IMR-90 (cell line): ENCODE data around the gene DOLPP1. TPM values are rescaled to one million over a fixed set of nuclear protein-coding genes. Genes with fewer than 3 reads are reported as not detected.

Source experiments
- ATAC-seq: fragments of 200-7000 bp; cut with Tn5 transposase; 2 replicates; pipeline ENCODE4 v1.9.1; 2020; ENCODE audit warnings: low read depth, mild to moderate bottlenecking, moderate library complexity
- BruUV-seq: library from RNA; stranded (reverse); fragments of 400-500 nt; replicated peaks from 2 replicates; lab custom pipeline; 2021; lab: Mats Ljungman, UMichigan
- CTCF ChIA-PET: fragments of 300-600 bp; formaldehyde crosslinking; extraction: SDS; loops from one replicate; lab custom pipeline; 2021; ENCODE audit warnings: antibody characterized with exemption; lab: Yijun Ruan, JAX
- POLR2A ChIA-PET: fragments of 300-600 bp; sonication (Branson Sonifier 250); formaldehyde crosslinking; loops from one replicate; lab custom pipeline; 2022; ENCODE audit warnings: antibody characterized with exemption; ENCODE audit not compliant: unreplicated experiment; lab: Charles Lee
- DNase-seq: peaks from one replicate; pipeline ENCODE4 v3.0.0; 2013
- H2AFZ ChIP-seq: replicated peaks from 2 replicates; pipeline ENCODE3; 2013; ENCODE audit warnings: low read length, mild to moderate bottlenecking; ENCODE audit not compliant: poor library complexity
- H2AK5ac ChIP-seq: 2 replicates; pipeline ENCODE4 v1.6.1; 2013; ENCODE audit warnings: low read depth, low read length, inconsistent platforms
- H2AK9ac ChIP-seq: replicated peaks from 2 replicates; pipeline ENCODE3; 2013; ENCODE audit warnings: mild to moderate bottlenecking, low read depth, low read length, moderate library complexity; ENCODE audit not compliant: poor library complexity
- H2BK120ac ChIP-seq: 2 replicates; pipeline ENCODE4 v1.6.1; 2013; ENCODE audit warnings: low read depth, low read length, inconsistent platforms
- H2BK15ac ChIP-seq: 3 replicates; pipeline ENCODE4 v1.6.1; 2013; ENCODE audit warnings: low read depth, low read length, inconsistent platforms
- H2BK20ac ChIP-seq: 2 replicates; pipeline ENCODE4 v1.6.1; 2013; ENCODE audit warnings: low read depth, mild to moderate bottlenecking, inconsistent platforms, low read length, moderate library complexity
- H2BK5ac ChIP-seq: 2 replicates; pipeline ENCODE4 v1.6.1; 2013; ENCODE audit warnings: mild to moderate bottlenecking, low read depth, low read length, inconsistent platforms; ENCODE audit not compliant: poor library complexity, severe bottlenecking
- H3K14ac ChIP-seq: replicated peaks from 2 replicates; pipeline ENCODE4 v1.6.1; 2013; ENCODE audit warnings: low read depth, low read length, inconsistent platforms
- H3K18ac ChIP-seq: 2 replicates; pipeline ENCODE4 v1.6.1; 2013; ENCODE audit warnings: low read depth, low read length, control low read depth
- H3K23ac ChIP-seq: 2 replicates; pipeline ENCODE4 v1.6.1; 2013; ENCODE audit warnings: low read depth, low read length, inconsistent platforms
- H3K27ac ChIP-seq: 2 replicates; pipeline ENCODE4 v1.5.1; 2013; ENCODE audit warnings: mild to moderate bottlenecking, control low read depth, low read length; ENCODE audit not compliant: insufficient read depth
- H3K27me3 ChIP-seq: 2 replicates; pipeline ENCODE4 v1.6.1; 2013; ENCODE audit warnings: low read length; ENCODE audit not compliant: control insufficient read depth, insufficient read depth
- H3K36me3 ChIP-seq: 2 replicates; pipeline ENCODE4 v1.6.1; 2013; ENCODE audit warnings: low read length, mixed read lengths; ENCODE audit not compliant: control insufficient read depth, insufficient read depth
- H3K4ac ChIP-seq: 2 replicates; pipeline ENCODE4 v1.6.1; 2013; ENCODE audit warnings: low read depth, low read length, inconsistent platforms
- H3K4me1 ChIP-seq: 2 replicates; pipeline ENCODE4 v1.6.1; 2013; ENCODE audit warnings: low read length, mixed read lengths; ENCODE audit not compliant: control insufficient read depth, insufficient read depth
- H3K4me2 ChIP-seq: 2 replicates; pipeline ENCODE4 v1.6.1; 2013; ENCODE audit warnings: low read depth, mild to moderate bottlenecking, control low read depth, low read length, moderate library complexity
- H3K4me3 ChIP-seq: 2 replicates; pipeline ENCODE4 v1.5.1; 2013; ENCODE audit warnings: low read depth, mild to moderate bottlenecking, control low read depth, low read length, moderate library complexity; ENCODE audit not compliant: insufficient read depth
- H3K56ac ChIP-seq: 2 replicates; pipeline ENCODE4 v1.6.1; 2013; ENCODE audit warnings: low read length, inconsistent platforms; ENCODE audit not compliant: insufficient read depth; ENCODE audit errors: extremely low read depth
- H3K79me1 ChIP-seq, 2 experiments: 2 replicates each; pipeline ENCODE4 v1.6.1; 2013; ENCODE audit warnings: low read length in 2 of 2, inconsistent platforms in 1 of 2, low read depth in 1 of 2
- H3K9ac ChIP-seq: 2 replicates; pipeline ENCODE4 v1.6.1; 2013; ENCODE audit warnings: low read depth, low read length, control low read depth
- H3K9me1 ChIP-seq: 2 replicates; pipeline ENCODE4 v1.6.1; 2013; ENCODE audit warnings: low read length, inconsistent platforms; ENCODE audit not compliant: insufficient read depth
- H3K9me3 ChIP-seq: 2 replicates; pipeline ENCODE4 v1.6.1; 2013; ENCODE audit warnings: low read length; ENCODE audit not compliant: control insufficient read depth, insufficient read depth
- H4K20me1 ChIP-seq: 2 replicates; pipeline ENCODE4 v1.6.1; 2013; ENCODE audit warnings: low read length, inconsistent platforms; ENCODE audit not compliant: insufficient read depth
- H4K5ac ChIP-seq: 2 replicates; pipeline ENCODE4 v1.6.1; 2013; ENCODE audit warnings: mild to moderate bottlenecking, low read depth, low read length, control low read depth
- H4K8ac ChIP-seq, 2 experiments: 2 replicates each; pipeline ENCODE4 v1.6.1; 2013; ENCODE audit warnings: low read depth in 2 of 2, low read length in 2 of 2, control low read depth in 1 of 2, inconsistent platforms in 1 of 2
- H4K91ac ChIP-seq: 2 replicates; pipeline ENCODE4 v1.6.1; 2013; ENCODE audit warnings: low read depth, low read length, inconsistent platforms; ENCODE audit not compliant: insufficient read depth
- BHLHE40 ChIP-seq: fragments of 150-350 bp; IDR thresholded peaks from 2 replicates; pipeline ENCODE4 v1.6.1; 2016; ENCODE audit warnings: mild to moderate bottlenecking, low read depth, low read length
- CEBPB ChIP-seq: IDR thresholded peaks from 2 replicates; pipeline ENCODE4 v1.6.1; 2012; ENCODE audit warnings: low read depth, low read length, improper control_type of control experiment
- CHD1 ChIP-seq: IDR thresholded peaks from 2 replicates; pipeline ENCODE4 v1.6.1; 2012; ENCODE audit warnings: low read depth, low read length, improper control_type of control experiment
- FOS ChIP-seq: fragments of 150-350 bp; IDR thresholded peaks from 2 replicates; pipeline ENCODE4 v1.6.1; 2016; ENCODE audit warnings: low read depth, low read length
- MAFK ChIP-seq: IDR thresholded peaks from 2 replicates; pipeline ENCODE4 v1.6.1; 2012; ENCODE audit warnings: low read depth, low read length, improper control_type of control experiment
- MAZ ChIP-seq: IDR thresholded peaks from 2 replicates; pipeline ENCODE4 v1.6.1; 2012; ENCODE audit warnings: low read depth, mild to moderate bottlenecking, low read length, improper control_type of control experiment, moderate library complexity, borderline replicate concordance
- MXI1 ChIP-seq: IDR thresholded peaks from 2 replicates; pipeline ENCODE4 v1.6.1; 2012; ENCODE audit warnings: low read depth, mild to moderate bottlenecking, low read length, moderate library complexity, borderline replicate concordance
- NFE2L2 ChIP-seq: fragments of 150-350 bp; IDR thresholded peaks from 2 replicates; pipeline ENCODE4 v1.6.1; 2016; ENCODE audit warnings: low read depth, mild to moderate bottlenecking, low read length
- POLR2A ChIP-seq: IDR thresholded peaks from 2 replicates; pipeline ENCODE4 v1.6.1; 2012; ENCODE audit warnings: mild to moderate bottlenecking, low read depth, low read length
- RAD21 ChIP-seq: IDR thresholded peaks from 2 replicates; pipeline ENCODE4 v1.6.1; 2012; ENCODE audit warnings: low read length, improper control_type of control experiment
- RCOR1 ChIP-seq: IDR thresholded peaks from 2 replicates; pipeline ENCODE4 v1.6.1; 2012; ENCODE audit warnings: mild to moderate bottlenecking, low read length, improper control_type of control experiment; ENCODE audit not compliant: insufficient replicate concordance
- RFX5 ChIP-seq: IDR thresholded peaks from 2 replicates; pipeline ENCODE4 v1.8.0; 2012; ENCODE audit warnings: low read depth, mild to moderate bottlenecking, low read length, moderate library complexity
- SMC3 ChIP-seq: fragments of 150-350 bp; IDR thresholded peaks from 2 replicates; pipeline ENCODE4 v1.6.1; 2016; ENCODE audit warnings: low read depth, mild to moderate bottlenecking, antibody characterized with exemption, low read length, moderate library complexity
- USF2 ChIP-seq: fragments of 150-350 bp; IDR thresholded peaks from 2 replicates; pipeline ENCODE4 v1.6.1; 2017; ENCODE audit warnings: mild to moderate bottlenecking, antibody characterized with exemption, low read length, low read depth
- WGBS, 2 experiments: methylation state at CpG; one replicate each; pipeline versions ENCODE4 v1.1.5 to v1.1.7; 2013; ENCODE audit warnings: missing lambda C conversion rate in 2 of 2; ENCODE audit not compliant: insufficient read length in 1 of 2; ENCODE audit errors: extremely low coverage in 2 of 2; 5-methylcytosine and 5-hydroxymethylcytosine counted together
- dilution Hi-C: fragments of 300-500 bp; cut with HindIII; formaldehyde crosslinking; loops from one replicate; pipeline ENCODE4 v1.14.3; 2018; ENCODE audit warnings: low sequenced_read_pairs; ENCODE audit not compliant: unreplicated experiment
- in situ Hi-C: fragments of 300-500 bp; cut with MboI; formaldehyde crosslinking; loops from 3 replicates; pipeline ENCODE4 v1.14.3; 2019; ENCODE audit warnings: low sequenced_read_pairs, inconsistent platforms, mixed read lengths
- intact Hi-C: fragments of 100-400 bp; cut with micrococcal nuclease; formaldehyde crosslinking; loops from 2 replicates; pipeline ENCODE4 v1.10.0; 2022
- polyA plus RNA-seq, 3 experiments: library from polyadenylated mRNA; depleted of rRNA; stranded (reverse); fragments of >200 nt; gene quantifications; 2 replicates each; pipeline ENCODE4 v1.2.3, GENCODE V29; 2012; ENCODE audit warnings: low replicate concordance in 1 of 3
- total RNA-seq: library from RNA; depleted of rRNA; stranded (reverse); fragments of >200 nt; gene quantifications from 2 replicates; pipeline ENCODE4 v1.2.3, GENCODE V29; 2012
- TF ChIP-seq, protein P1 (sequence below): fragments of 150-350 bp; IDR thresholded peaks from 2 replicates; pipeline ENCODE4 v1.6.1; 2016; ENCODE audit warnings: low read depth, mild to moderate bottlenecking, low read length, moderate library complexity, borderline replicate concordance
- TF ChIP-seq, protein P2 (sequence below): conservative IDR thresholded peaks from 2 replicates; pipeline ENCODE4 v1.5.1; 2012; ENCODE audit warnings: mild to moderate bottlenecking, low read depth, low read length, improper control_type of control experiment

Gene DOLPP1
- total and polyA plus RNA-seq, 2 of the 4 experiments (the other 2 are of a cell fraction), result 7.0 to 16.5 TPM

DNA sequence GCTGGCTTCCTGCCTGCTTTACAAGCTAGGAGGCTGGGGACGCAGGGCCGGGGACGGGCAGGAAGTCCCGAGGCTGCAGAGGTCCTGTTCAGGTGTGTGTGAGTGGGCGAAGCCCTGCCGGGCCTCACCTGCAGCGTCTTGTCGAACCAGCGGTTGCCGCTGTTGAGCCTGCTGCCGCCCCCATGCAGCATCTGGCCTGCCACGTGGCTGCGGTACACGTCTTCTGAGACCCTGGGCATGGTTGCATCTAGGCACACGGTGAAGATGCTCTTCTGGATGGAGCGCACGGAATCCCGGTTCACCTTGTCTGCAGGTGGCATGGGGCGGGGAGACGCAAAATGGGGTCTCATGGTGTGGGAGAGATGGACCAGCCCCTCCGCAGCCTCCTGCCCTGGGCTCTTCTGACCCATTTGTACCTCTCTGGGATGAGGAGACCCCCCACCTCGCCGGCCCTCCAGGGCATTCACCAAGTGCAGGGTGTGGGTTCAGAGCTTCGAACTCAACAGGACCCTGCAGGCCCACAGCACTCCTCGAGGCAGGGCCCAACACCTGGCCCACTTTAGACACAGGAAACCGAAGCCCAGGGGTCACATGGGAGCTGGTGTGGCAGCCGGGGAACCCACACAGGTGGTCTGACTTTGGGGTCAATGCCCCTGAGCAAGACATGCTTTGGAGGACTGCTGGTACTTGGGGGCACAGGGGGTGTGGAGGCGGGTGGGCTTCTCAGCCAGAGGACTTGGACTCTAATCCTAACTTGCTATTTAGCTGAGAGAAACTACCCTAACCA, 19.7 kb downstream of the DOLPP1 start:
- ATAC-seq (no peak), DNase-seq (no peak)
- CTCF ChIA-PET, result no interaction called here
- H4K5ac ChIP-seq, result no peak overlapping the region
- no peaks in the 10 kb centered on the region for H4K20me1 ChIP-seq
- no peaks in the 10 kb centered on the region for H3K79me1 ChIP-seq
- no peak overlapping the region for H3K14ac ChIP-seq
- H4K91ac ChIP-seq, result no peak overlapping the region
- no peak overlapping the region for H2BK120ac ChIP-seq
- H3K4ac ChIP-seq, result no peak overlapping the region
- intact Hi-C loops (no loop called here), dilution Hi-C loops (no loop called here), in situ Hi-C loops (no loop called here)
- no peaks in the 10 kb centered on the region for H3K9me3 ChIP-seq
- no peak overlapping the region for H3K4me2 ChIP-seq
- POLR2A ChIA-PET, result no interaction called here
- no peaks in the 10 kb centered on the region for H3K9me1 ChIP-seq
- H3K27me3 ChIP-seq, result no peaks in the 10 kb centered on the region
- peaks cover 35% of the 10 kb centered on the region for H3K36me3 ChIP-seq
- H2BK20ac ChIP-seq, result no peak overlapping the region
- H3K4me3 ChIP-seq, result no peak overlapping the region
- H3K18ac ChIP-seq, result no peak overlapping the region
- H3K27ac ChIP-seq, result no peak overlapping the region
- H2BK5ac ChIP-seq, result no peak overlapping the region
- H2AFZ ChIP-seq, result no peak overlapping the region
- no peak overlapping the region for H2AK9ac ChIP-seq
- no peak overlapping the region for H3K9ac ChIP-seq
- no peaks in the 10 kb centered on the region for H3K4me1 ChIP-seq
- TF ChIP-seq BHLHE40 (no peak), RAD21 (no peak), SMC3 (no peak), NFE2L2 (no peak), RFX5 (no peak), RCOR1 (no peak), USF2 (no peak), MAFK (no peak), MXI1 (no peak), CHD1 (no peak), MAZ (no peak), FOS (no peak), CEBPB (no peak), POLR2A (no peak)
- TF ChIP-seq, protein P1, sequence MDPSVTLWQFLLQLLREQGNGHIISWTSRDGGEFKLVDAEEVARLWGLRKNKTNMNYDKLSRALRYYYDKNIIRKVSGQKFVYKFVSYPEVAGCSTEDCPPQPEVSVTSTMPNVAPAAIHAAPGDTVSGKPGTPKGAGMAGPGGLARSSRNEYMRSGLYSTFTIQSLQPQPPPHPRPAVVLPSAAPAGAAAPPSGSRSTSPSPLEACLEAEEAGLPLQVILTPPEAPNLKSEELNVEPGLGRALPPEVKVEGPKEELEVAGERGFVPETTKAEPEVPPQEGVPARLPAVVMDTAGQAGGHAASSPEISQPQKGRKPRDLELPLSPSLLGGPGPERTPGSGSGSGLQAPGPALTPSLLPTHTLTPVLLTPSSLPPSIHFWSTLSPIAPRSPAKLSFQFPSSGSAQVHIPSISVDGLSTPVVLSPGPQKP, result no peak
- TF ChIP-seq, protein P2, sequence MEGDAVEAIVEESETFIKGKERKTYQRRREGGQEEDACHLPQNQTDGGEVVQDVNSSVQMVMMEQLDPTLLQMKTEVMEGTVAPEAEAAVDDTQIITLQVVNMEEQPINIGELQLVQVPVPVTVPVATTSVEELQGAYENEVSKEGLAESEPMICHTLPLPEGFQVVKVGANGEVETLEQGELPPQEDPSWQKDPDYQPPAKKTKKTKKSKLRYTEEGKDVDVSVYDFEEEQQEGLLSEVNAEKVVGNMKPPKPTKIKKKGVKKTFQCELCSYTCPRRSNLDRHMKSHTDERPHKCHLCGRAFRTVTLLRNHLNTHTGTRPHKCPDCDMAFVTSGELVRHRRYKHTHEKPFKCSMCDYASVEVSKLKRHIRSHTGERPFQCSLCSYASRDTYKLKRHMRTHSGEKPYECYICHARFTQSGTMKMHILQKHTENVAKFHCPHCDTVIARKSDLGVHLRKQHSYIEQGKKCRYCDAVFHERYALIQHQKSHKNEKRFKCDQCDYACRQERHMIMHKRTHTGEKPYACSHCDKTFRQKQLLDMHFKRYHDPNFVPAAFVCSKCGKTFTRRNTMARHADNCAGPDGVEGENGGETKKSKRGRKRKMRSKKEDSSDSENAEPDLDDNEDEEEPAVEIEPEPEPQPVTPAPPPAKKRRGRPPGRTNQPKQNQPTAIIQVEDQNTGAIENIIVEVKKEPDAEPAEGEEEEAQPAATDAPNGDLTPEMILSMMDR, result no peak
- no peak overlapping the region for H2AK5ac ChIP-seq
- 61% methylated on average over 10 of the region's 28 CpGs; no CpG with 5 or more reads in 1 of the 2 experiments for WGBS, 2 experiments
- no peak overlapping the region for H2BK15ac ChIP-seq
- H3K56ac ChIP-seq, result no peak overlapping the region
- H4K8ac ChIP-seq, result no peak overlapping the region
- no TSS peak for BruUV-seq
- no peak overlapping the region for H3K23ac ChIP-seq
